Measurements from ENCODE around the gene AAR2. TPM values are rescaled to one million over a fixed set of nuclear protein-coding genes. Genes with fewer than 3 reads are reported as not detected.

AAR2 gene
- total RNA-seq, 1 experiment from 2014 or later, result 27.2 TPM

DNA sequence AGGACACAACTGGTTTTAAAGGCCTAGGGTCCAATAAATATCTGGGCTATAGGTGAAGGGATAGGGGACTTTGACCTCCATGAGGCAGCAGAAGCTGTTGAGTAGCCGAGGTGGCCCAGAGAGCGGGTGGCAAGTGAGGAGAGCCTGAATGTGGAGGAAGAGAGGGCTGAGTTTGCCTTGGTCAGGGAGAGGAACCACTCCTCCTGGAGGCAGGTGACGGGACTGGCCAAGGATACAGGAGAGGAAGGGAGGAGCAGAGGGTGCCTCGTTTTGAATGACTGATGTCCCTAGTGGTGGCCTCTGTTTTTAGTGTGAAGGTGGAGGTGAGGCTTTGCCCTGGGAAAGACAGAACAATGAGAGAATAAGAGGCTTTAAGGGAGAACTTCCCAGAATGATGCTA lies 19.1 kb upstream of the AAR2 start:
- DNase-seq (ENCODE audit: extremely low read depth, low read depth), result no peak

DNA sequence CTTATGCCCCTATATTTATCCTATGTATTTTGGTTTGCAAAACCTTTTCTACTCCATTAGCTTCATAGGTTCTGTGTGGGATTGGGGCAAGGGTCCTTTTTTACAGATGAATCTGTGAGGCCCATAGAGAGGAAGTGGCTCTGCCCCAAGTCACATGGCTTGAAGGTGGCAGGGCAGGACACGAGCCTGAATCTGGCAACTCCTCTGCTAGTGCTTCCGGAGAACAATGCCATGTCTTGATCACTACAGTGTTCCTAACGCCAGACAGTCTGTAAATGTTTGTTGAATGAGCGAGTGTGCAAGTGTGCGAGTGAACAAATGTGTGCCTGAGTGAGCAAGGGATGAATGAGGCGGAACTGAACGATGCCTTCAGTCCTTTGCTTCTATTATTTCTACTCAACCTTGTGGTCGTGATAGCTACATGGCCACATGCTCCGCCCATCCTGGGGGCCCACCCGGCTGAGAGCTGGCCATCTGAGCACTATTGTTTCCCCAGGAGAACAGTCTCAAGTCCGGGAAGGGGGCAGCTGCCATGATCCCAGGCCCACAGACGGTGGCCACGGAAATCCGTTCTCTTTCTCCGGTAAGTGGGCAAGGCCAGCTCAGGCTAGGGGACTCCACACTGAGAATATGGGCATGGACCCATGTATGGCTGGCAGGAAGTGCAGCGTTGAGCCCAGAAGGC lies 17.8 kb upstream of the AAR2 start:
- DNase-seq (ENCODE audit: extremely low read depth, low read depth), result no peak

DNA sequence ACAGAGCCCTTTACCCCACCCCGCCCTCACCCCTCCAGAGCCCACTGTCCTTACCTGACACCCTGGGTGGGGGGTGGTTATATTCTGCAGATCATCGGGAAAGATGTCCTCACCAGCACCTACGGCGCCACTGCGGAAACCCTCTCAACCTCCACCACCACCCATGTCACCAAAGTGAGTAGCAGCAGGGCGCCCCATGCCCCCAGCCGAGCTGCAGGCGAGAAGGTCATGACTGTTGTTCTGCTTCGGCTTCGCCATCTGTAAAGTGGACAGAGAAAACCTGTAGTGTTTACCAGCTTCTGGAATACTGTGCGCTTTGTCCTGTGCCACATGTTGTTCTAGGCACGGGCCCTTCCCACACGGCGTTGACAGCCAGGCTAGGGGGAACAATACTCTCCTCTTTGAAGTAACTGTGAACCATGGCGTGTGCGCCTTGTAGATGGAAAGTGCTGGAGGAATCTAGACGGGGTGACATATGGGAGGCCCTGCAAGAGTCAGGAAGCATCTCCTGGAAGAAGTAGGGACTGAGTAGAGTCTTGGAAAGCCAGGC lies 16.5 kb upstream of the AAR2 start:
- no peak for DNase-seq (ENCODE audit: extremely low read depth, low read depth)

DNA sequence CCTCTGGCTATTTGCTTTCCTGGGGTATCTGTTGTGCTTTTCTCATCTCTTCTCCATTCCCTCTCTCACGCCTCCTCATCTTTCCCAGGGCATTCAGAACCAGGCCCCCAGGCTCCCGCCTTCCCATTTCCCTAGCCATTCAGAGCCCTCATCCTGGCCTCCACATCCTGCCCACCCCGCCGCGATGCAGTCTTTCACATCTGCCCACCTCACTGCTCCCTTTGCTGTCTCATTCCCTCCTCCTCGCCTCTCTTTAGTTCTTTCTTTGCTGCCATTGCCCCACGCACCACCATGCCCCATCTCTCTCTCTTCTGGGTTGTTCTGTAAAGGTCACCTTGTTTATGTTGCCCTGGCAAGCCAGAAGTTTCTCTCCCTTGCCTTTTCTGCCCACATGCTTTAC lies 10.6 kb upstream of the AAR2 start:
- DNase-seq (ENCODE audit: extremely low read depth, low read depth), result no peak

DNA sequence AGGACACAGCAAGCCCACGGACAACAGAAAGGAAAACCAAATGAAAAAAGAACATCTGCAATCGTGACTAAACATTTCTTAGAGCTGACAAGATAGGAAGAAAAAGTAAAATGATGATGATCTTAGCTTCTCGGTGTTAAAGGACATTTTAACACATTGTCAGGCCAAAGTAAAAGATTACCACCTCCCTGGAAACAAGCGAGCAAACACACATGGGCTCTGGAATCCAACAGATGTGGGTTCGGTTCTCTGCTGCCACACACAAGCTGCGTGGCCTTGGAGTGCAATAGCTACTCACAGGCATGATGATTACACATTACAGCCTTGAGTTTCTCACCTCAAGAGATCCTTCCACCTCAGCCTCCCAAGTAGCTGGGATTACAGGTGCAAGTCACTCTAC lies 7.5 kb upstream of the AAR2 start:
- no peak for DNase-seq (ENCODE audit: extremely low read depth, low read depth)

DNA sequence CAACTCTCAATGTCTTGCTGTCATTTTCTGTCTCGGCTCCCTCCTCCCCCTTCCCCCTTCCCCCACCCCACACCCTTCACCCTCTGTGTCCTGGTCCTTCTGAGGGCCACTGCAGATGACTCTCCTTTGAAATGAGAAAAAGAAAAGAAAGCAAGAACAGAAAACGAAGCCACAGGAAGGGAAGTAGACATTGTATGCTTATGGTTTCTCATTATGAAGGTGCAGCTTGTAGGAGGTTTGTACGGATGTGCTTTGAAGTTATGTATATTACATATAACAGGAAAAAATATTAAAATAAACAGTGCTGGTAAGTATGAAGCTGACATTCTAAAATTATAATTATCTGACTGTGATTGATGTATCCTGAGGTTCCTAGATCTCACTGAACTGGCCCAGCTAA lies 6.3 kb upstream of the AAR2 start:
- DNase-seq (ENCODE audit: extremely low read depth, low read depth), result no peak

DNA sequence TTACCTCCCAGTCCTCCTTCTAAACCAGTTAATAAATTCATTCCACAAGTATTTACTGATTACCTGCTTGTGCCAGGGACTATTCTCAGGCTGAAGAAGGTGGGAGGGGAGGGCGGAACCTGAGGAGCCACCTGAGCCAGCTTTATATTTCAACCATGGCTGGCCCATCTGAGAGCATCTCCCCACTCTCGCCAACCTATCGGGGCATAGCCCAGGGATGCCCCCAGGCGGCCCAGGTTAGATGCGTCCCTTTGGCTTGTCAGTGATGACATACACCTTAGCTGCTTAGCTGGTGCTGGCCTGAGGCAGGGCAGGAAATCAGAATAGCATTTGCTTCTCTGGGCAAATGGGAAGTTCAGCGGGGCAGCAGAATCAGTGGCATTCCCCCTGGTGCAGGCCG lies 4.9 kb upstream of the AAR2 start:
- DNase-seq (ENCODE audit: extremely low read depth, low read depth), result no peak

DNA sequence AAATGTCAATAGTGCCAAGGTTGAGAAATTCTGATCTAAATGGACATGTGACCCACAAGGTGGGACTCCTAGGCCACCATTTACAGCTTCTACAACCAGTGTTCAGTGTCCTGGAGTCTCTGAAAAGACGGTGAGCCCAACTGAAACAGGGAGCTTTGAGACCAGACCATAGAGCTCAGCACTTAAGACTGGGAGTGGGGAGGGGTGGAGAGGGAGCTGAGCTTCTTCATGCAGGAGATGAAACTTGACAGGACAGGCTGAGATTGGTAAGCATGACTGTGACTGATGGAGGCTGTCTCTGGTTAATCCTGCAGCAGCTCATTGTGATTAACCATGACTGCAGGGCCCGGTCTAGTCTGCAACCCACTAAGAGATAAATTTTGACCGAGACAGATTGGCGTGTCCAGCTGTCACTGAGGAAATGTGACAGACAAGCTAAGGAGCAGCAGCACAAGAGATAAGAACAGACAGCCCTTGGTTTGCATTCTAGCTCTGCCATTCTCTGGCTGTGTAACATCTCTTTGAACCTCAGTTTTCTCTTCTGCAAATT lies 1.4 kb upstream of the AAR2 start:
- DNase-seq (ENCODE audit: extremely low read depth, low read depth), result no peak

DNA sequence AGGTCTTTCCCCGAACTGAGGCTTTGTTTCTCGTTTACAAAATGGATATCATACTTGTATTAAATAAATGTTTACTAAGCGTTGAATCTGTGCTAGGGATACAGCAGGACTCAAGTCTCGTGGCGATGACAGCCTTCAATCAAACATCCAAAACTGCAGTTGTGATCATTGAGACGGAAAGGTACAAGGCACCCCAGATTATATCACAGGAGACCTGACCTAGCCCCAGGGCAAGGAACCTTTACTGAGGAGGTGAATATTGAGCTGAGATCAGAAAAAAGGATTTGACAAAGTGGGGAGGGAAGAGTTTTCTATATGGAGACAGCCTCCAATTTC lies 476 bp downstream of the AAR2 start:
- no peak for DNase-seq (ENCODE audit: extremely low read depth, low read depth)

DNA sequence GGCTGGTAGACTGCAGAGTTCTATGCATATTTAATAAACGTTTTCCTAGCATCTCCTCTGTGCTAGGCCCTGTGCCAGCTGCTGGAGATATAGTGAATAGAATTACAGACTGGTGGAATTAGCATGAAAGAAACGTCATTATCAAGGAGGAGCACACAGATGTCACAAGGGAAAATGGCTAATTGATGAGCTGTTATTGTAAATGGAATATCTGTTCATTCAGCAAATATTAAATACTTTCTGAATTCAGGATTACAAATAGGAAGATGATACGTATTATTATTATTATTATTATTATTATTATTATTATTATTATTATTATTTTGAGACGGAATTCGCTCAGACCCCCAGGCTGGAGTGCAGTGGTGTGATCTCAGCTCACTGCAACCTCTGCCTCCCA lies 1.2 kb downstream of the AAR2 start:
- no peak for DNase-seq (ENCODE audit: extremely low read depth, low read depth)

DNA sequence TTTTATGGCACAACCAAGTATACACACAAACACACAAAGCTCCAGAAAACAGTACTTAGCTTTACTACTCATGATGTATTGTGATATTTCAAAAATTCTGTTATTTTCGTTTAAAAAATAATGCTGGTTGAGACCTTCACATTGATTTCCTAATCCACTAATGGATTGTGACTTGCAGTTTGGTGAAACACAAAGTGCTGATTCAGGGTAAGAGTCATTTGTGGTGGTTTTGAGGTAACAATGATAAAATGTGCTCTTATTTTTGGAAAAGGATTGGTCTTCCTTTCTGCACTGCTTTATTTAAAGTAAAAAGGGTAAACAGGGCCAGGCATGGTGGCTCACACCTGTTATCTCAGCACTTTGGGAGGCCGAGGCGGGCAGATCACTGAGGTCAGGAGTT lies 1.9 kb downstream of the AAR2 start:
- no peak for DNase-seq (ENCODE audit: extremely low read depth, low read depth)

DNA sequence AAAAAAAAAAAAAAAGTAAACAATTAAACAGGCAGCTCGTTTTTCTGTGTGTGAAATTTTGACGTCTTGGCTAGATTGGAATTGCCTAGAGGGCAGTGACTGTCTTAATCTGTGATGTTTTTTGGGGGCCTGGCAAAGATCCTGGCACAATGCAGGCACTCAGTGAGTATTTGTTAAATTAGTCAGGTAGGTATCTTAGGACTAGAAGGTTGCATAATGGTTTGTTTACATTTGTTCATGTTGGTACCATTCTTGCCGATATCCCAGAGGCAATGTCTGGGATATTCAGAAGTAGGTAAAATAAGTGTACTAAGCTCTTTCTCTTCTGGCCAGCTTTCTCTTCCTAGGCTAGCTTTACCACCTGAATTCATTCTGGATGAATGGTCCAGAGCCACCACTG lies 2.5 kb downstream of the AAR2 start:
- DNase-seq (ENCODE audit: extremely low read depth, low read depth), result no peak

DNA sequence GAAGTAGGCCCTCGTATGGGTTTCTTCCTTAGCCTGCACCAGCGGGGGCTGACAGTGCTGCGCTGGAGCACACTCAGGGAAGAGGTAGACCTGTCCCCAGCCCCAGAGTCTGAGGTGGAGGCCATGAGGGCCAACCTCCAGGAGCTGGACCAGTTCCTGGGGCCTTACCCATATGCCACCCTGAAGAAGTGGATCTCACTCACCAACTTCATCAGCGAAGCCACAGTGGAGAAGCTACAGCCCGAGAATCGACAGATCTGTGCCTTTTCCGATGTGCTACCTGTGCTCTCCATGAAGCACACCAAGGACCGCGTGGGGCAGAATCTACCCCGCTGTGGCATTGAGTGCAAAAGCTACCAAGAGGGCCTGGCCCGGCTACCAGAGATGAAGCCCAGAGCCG lies 3.8 kb downstream of the AAR2 start:
- DNase-seq (ENCODE audit: extremely low read depth, low read depth), result no peak

DNA sequence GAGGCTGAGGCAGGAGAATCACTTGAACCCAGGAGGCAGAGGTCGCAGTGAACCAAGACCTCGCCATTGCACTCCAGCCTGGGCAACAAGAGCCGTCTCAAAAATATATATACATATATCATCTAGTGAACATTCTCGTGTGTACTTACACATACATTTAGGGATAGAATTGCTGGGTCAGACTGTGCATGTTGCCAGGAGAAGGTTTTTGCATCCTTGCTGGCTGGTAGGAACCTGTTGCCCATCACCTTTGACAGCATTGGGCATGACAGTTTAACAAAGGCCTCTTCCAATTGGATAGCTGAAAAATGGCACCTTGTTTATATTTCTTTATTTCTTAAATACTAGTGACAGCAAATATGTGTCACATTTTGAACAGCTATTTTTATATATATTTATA lies 5.4 kb downstream of the AAR2 start:
- no peak for DNase-seq (ENCODE audit: extremely low read depth, low read depth)

DNA sequence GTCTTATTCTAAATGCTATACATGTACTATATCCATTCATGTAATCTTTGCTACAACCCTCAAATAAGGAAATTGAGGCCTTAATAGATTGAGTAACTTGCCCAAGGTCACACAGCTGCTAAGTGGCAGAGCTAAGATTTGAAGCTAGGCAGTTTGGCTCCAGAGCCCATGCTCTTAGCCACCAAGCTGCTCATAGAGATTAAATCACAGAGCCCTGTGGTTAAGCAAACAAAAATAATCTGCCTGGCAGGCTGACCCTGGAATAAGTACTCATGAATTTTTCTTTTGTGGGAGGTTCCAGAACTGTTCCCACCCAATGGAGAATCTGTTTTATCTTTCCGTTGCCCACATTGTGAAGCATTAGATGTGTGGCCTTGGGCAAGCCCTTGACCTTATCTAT lies 7.4 kb downstream of the AAR2 start:
- DNase-seq (ENCODE audit: extremely low read depth, low read depth), result no peak

DNA sequence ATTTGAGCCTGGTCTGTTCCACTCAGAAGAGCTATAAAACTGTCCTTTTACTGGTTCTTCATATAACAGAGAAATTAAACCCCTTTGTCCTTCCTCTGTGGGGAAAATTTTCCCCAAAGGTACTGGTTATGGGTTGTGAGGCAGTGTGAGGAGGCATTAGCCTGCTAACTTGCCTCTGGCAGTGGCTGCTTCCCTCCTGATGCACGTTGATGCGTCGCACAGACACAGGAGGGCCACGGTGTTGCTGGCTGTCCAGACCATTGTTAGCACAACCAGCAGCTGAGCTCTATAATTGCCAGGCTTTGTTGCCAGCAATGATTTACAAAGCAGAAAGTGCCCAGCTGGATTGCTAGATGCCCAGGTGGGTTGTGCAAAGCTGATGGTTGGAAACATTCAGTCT lies 10.1 kb downstream of the AAR2 start:
- no peak for DNase-seq (ENCODE audit: extremely low read depth, low read depth)

DNA sequence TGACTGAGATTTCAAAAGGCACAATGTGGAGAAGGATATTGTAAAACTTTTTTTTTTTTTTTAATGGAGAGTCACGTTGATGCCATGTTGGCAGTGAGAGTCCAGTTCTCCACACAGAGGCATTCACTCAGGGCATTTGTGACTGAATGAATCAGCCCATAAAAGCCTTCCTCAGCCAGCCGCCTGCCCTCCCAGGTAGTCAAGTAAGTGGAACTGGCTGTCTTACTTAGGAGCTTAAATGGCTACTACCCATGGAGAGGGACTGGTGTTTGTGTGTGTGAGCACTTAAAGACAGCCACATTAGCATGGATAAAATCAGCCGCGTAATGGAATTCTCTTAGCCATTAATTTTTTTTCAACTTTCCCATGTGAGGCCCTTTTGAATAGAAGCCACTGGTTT lies 12.6 kb downstream of the AAR2 start:
- no peak for DNase-seq (ENCODE audit: extremely low read depth, low read depth)

DNA sequence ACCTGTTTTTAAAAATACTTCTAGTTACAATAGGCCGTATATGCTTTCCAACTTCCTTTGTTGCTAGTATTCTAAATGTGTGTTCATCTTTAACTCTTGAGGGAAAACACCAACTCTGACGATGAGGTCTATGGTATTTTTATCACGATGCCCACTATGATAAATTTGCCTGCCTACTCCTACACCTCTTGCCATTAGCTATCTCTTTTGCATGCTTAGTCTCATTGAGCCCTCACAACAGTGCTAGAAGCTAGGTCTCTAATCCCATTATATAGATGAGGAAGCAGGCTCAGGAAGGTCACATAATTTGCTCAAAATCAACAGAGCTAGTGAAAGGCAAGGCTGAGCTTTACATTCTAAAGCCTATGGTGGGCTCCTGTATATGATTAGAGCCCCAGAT lies 13.2 kb downstream of the AAR2 start:
- no peak for DNase-seq (ENCODE audit: extremely low read depth, low read depth)

DNA sequence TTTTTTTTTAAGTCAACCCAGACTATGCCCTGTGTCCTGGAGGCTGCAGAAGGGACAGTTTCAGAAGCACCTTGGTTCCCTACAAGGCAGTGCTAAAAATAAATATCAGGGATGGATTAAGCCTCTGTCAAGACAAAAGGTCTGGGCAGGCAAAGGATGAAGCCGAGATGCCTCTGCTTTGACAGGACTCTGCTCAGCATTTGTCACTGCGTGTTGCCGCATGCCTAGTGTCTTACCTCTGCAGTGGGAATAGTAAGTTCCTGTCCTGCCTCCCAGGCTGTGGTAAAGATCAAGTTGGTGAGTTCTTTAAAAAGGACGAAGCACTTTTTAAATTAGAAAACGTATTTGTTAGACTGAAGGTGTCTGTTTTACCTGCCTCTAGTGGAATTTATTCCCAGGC lies 15.1 kb downstream of the AAR2 start:
- no peak for DNase-seq (ENCODE audit: extremely low read depth, low read depth)

DNA sequence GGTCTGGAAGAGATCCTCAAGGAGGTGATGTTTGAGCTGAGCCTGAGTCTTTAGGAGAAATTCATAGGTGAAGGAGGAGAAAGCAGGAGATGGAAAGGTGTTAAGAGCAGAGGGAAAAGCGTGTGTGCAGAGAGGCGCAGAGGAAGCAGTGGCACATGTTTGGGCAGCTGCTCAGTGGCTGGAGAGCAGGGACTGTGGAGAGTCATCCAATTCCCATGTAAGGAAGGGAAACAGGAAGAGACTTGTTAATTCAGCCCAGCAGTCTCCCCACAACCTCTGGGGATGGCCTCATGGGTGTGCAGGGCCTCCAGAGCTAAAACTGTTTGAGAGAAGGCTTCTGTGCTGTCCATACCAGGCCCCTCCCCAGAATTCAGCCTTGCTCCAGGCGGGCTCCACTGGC lies 16.2 kb downstream of the AAR2 start:
- no peak for DNase-seq (ENCODE audit: extremely low read depth, low read depth)

DNA sequence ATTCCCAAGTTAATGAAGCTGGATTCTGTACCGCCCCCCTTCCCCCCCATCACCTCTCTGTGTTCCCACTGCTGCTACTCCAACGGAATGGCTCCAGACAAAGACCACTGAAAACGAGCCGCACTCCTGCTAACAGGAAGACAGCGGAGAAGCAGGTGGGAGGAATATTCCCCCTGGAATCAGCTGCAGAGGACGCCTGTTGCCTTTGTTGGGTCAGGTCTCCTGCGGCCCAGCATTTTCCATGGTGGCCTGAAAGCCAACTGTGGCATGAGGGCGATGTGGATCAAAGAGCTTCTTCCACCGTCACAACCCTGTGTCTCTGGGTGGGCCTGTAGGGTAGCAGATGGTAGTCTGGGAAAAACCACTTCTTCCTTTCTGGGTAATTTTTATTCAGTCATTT lies 16.8 kb downstream of the AAR2 start:
- DNase-seq (ENCODE audit: extremely low read depth, low read depth), result no peak

DNA sequence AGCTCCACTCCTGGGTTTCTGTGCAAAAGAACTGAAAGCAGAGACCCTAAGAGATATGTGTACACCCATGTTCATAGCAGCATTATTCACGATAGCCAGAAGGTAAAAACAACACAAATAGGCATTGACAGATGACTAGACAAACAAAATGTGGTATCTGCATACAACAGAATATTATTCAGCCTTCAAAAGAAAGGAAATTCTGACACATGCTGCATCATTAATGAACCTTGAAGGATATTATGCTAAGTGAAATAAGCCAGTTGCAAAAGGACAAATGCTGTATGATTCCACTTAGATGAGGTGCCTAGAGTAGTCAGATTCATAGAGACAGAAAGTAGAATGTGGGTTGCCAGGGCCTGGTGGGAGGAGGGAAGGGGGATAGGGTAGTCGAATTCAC lies 17.8 kb downstream of the AAR2 start:
- no peak for DNase-seq (ENCODE audit: extremely low read depth, low read depth)

DNA sequence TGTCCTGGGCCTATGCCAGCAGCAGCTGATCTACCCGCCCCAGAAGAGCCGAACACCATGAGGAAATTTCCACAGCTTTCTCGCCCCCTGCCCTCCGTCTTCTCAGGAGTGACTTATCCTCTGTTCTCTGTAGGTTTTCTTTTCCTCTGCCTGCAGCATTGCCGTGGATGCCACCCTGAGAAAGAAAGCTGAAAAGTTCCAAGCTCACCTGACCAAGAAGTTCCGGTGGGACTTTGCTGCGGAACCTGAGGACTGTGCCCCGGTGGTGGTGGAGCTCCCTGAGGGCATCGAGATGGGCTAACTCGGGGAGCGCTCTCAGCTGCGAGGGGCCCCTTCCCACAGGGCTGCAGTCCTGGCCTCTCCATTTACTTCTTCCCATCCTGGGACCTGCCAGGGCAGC lies 19.2 kb downstream of the AAR2 start:
- DNase-seq (ENCODE audit: extremely low read depth, low read depth), result no peak

All from NCI-H460 (cell line).